OCI-LY1 (cell line): Measurements from ENCODE around the gene WDR20.

Experiments used
- H2AFZ ChIP-seq: fragments of 200-600 bp; sonication (generic), shearing (Covaris generic); 2 replicates; pipeline ENCODE4 v1.6.0; 2014; ENCODE audit warnings: antibody characterized with exemption, mild to moderate bottlenecking, low read length
- H3F3A ChIP-seq: fragments of 200-600 bp; sonication (generic), shearing (Covaris generic); 2 replicates; pipeline ENCODE4 v1.6.0; 2014; ENCODE audit warnings: mild to moderate bottlenecking, antibody characterized with exemption, low read length, moderate library complexity; ENCODE audit not compliant: insufficient read depth
- H3K27ac ChIP-seq: fragments of 200-600 bp; sonication (generic); 2 replicates; pipeline ENCODE4 v1.5.1; 2014; ENCODE audit warnings: low read length, mixed run types, mild to moderate bottlenecking, low read depth; ENCODE audit not compliant: poor library complexity, severe bottlenecking
- H3K27me3 ChIP-seq: fragments of 200-600 bp; sonication (generic); 2 replicates; pipeline ENCODE4 v1.6.0; 2014; ENCODE audit warnings: antibody characterized with exemption, mild to moderate bottlenecking, low read length, moderate library complexity; ENCODE audit not compliant: insufficient read depth
- H3K36me3 ChIP-seq: fragments of 200-600 bp; sonication (generic); 2 replicates; pipeline ENCODE4 v1.6.1; 2014; ENCODE audit warnings: mild to moderate bottlenecking, antibody characterized with exemption, low read length, moderate library complexity, mixed read lengths; ENCODE audit not compliant: insufficient read depth
- H3K4me1 ChIP-seq: fragments of 200-600 bp; sonication (generic); 2 replicates; pipeline ENCODE4 v1.5.1; 2014; ENCODE audit warnings: mild to moderate bottlenecking, low read length, moderate library complexity; ENCODE audit not compliant: insufficient read depth, severe bottlenecking
- H3K4me2 ChIP-seq: fragments of 200-600 bp; sonication (generic), shearing (Covaris generic); 2 replicates; pipeline ENCODE4 v1.6.1; 2014; ENCODE audit warnings: low read length
- H3K4me3 ChIP-seq: fragments of 200-600 bp; sonication (generic); 2 replicates; pipeline ENCODE4 v1.5.1; 2014; ENCODE audit warnings: low read length, low read depth, mild to moderate bottlenecking, mixed read lengths; ENCODE audit not compliant: poor library complexity, severe bottlenecking
- H3K79me2 ChIP-seq: fragments of 200-600 bp; shearing (Covaris generic); 2 replicates; pipeline ENCODE4 v1.6.1; 2016; ENCODE audit warnings: mixed run types, low read length, mixed read lengths; ENCODE audit not compliant: insufficient read depth
- H3K9ac ChIP-seq: fragments of 200-600 bp; sonication (generic), shearing (Covaris generic); 2 replicates; pipeline ENCODE4 v1.6.1; 2014; ENCODE audit warnings: mild to moderate bottlenecking, low read length, mixed read lengths
- H3K9me2 ChIP-seq: fragments of 200-600 bp; sonication (generic), shearing (Covaris generic); 2 replicates; pipeline ENCODE4 v1.6.1; 2014; ENCODE audit warnings: low read depth, mild to moderate bottlenecking, low read length, mixed read lengths
- H3K9me3 ChIP-seq: fragments of 200-600 bp; shearing (Covaris generic); 2 replicates; pipeline ENCODE4 v1.6.1; 2014; ENCODE audit warnings: low read length, mixed read lengths
- H4K20me1 ChIP-seq: fragments of 200-600 bp; sonication (generic), shearing (Covaris generic); 2 replicates; pipeline ENCODE4 v1.6.0; 2016; ENCODE audit warnings: mild to moderate bottlenecking, low read length; ENCODE audit not compliant: insufficient read depth
- EZH2 ChIP-seq: fragments of 200-600 bp; sonication (generic), shearing (Covaris generic); IDR thresholded peaks from 2 replicates; pipeline ENCODE4 v1.8.0; 2017; ENCODE audit warnings: borderline replicate concordance, mixed run types, mild to moderate bottlenecking, antibody characterized with exemption, low read length, moderate library complexity, mixed read lengths
- TF ChIP-seq, protein P1 (sequence below): fragments of 200-600 bp; sonication (generic), shearing (Covaris generic); IDR thresholded peaks from 2 replicates; pipeline ENCODE4 v1.5.1; 2017; ENCODE audit warnings: mild to moderate bottlenecking, antibody characterized with exemption, low read length, moderate library complexity, mixed read lengths

The WDR20 gene

GRCh38 chr14:102124419-102124818, 15.3 kb upstream of the WDR20 start:
- Histone ChIP-seq H3K4me1 (peaks cover 10% of the 10 kb centered on the region), H3K27me3 (no peaks in the 10 kb centered on the region), H3K4me3 (no peak overlapping the region), H2AFZ (no peak overlapping the region), H3F3A (no peaks in the 10 kb centered on the region), H3K27ac (no peak overlapping the region), H3K9me3 (no peaks in the 10 kb centered on the region), H3K79me2 (no peaks in the 10 kb centered on the region), H3K9me2 (no peaks in the 10 kb centered on the region), H3K36me3 (no peaks in the 10 kb centered on the region), H3K4me2 (no peak overlapping the region), H3K9ac (no peak overlapping the region), H4K20me1 (no peaks in the 10 kb centered on the region)
- TF ChIP-seq, protein P1, sequence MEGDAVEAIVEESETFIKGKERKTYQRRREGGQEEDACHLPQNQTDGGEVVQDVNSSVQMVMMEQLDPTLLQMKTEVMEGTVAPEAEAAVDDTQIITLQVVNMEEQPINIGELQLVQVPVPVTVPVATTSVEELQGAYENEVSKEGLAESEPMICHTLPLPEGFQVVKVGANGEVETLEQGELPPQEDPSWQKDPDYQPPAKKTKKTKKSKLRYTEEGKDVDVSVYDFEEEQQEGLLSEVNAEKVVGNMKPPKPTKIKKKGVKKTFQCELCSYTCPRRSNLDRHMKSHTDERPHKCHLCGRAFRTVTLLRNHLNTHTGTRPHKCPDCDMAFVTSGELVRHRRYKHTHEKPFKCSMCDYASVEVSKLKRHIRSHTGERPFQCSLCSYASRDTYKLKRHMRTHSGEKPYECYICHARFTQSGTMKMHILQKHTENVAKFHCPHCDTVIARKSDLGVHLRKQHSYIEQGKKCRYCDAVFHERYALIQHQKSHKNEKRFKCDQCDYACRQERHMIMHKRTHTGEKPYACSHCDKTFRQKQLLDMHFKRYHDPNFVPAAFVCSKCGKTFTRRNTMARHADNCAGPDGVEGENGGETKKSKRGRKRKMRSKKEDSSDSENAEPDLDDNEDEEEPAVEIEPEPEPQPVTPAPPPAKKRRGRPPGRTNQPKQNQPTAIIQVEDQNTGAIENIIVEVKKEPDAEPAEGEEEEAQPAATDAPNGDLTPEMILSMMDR, result no peak
- no peak for TF ChIP-seq EZH2

DNA sequence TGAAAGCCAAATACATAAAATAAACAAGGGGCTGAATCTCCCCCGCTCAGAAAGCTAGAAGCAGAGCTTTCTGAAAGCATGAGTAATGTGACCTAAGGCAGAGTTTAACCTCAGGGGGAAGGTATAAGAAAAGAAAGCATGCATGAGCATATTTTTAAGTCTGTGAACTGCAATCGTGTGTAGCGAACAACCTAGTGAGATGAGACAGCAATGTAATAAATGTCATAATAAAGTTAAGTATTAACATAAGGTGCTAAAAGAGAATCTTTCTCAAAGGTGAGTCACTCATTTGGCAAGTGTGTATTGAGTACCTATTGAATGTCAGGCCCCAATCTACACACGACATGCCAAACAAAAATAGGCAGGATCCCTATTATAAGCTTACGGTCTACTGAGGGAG, 14.2 kb upstream of the WDR20 start:
- Histone ChIP-seq H3K9me3 (no peaks in the 10 kb centered on the region), H3K27ac (no peak overlapping the region), H2AFZ (no peak overlapping the region), H3K4me2 (no peak overlapping the region), H3K9me2 (no peaks in the 10 kb centered on the region), H4K20me1 (no peaks in the 10 kb centered on the region), H3K27me3 (no peaks in the 10 kb centered on the region), H3K4me3 (no peak overlapping the region), H3K79me2 (no peaks in the 10 kb centered on the region), H3K4me1 (peaks cover 10% of the 10 kb centered on the region), H3K9ac (no peak overlapping the region), H3F3A (no peaks in the 10 kb centered on the region), H3K36me3 (no peaks in the 10 kb centered on the region)
- TF ChIP-seq, protein P1, result no peak
- TF ChIP-seq EZH2, result no peak

GRCh38 chr14:102126807-102127455, 12.8 kb upstream of the WDR20 start:
- Histone ChIP-seq H3K9me2 (no peaks in the 10 kb centered on the region), H3K4me3 (no peak overlapping the region), H3F3A (no peaks in the 10 kb centered on the region), H3K9ac (no peak overlapping the region), H3K9me3 (no peaks in the 10 kb centered on the region), H2AFZ (no peak overlapping the region), H3K4me1 (peaks cover 10% of the 10 kb centered on the region), H4K20me1 (no peaks in the 10 kb centered on the region), H3K36me3 (peaks cover 4% of the 10 kb centered on the region; the same call in 1 of the 2 replicates), H3K4me2 (no peak overlapping the region), H3K79me2 (no peaks in the 10 kb centered on the region), H3K27ac (no peak overlapping the region), H3K27me3 (no peaks in the 10 kb centered on the region)
- TF ChIP-seq EZH2, result no peak
- TF ChIP-seq, protein P1, result no peak
